Mesenchymal stem cell (in vitro differentiated cells and primary cell): ENCODE measurements around the gene DACH2.
A peak's percentile ranks its signal among the peaks of the same experiment; 100 is the strongest.

Source experiments
- DNase-seq: peaks from one replicate; pipeline ENCODE4 v3.0.0-alpha.2; 2013
- H2AFZ ChIP-seq: one replicate; pipeline ENCODE4 v1.6.1; 2013; ENCODE audit warnings: low read depth, mild to moderate bottlenecking, control low read depth, inconsistent platforms, low read length, moderate library complexity
- H2AK5ac ChIP-seq: 2 replicates; pipeline ENCODE4 v1.6.1; 2013; ENCODE audit warnings: low read length, moderate library complexity, mild to moderate bottlenecking, inconsistent platforms; ENCODE audit not compliant: severe bottlenecking
- H2BK120ac ChIP-seq: one replicate; pipeline ENCODE4 v1.6.1; 2013; ENCODE audit warnings: low read depth, mild to moderate bottlenecking, inconsistent platforms, low read length, moderate library complexity
- H2BK12ac ChIP-seq, 2 experiments: one replicate each; pipeline ENCODE4 v1.6.1; 2013; ENCODE audit warnings: inconsistent platforms in 2 of 2, low read length in 2 of 2, mild to moderate bottlenecking in 2 of 2, moderate library complexity in 2 of 2, control low read depth in 1 of 2
- H2BK15ac ChIP-seq: one replicate; pipeline ENCODE4 v1.6.1; 2013; ENCODE audit warnings: mild to moderate bottlenecking, low read depth, inconsistent platforms; ENCODE audit not compliant: poor library complexity, severe bottlenecking
- H2BK5ac ChIP-seq: 2 replicates; pipeline ENCODE4 v1.6.1; 2013; ENCODE audit warnings: low read depth, mild to moderate bottlenecking, low read length, control low read depth, inconsistent platforms; ENCODE audit not compliant: poor library complexity, severe bottlenecking
- H3K14ac ChIP-seq, 2 experiments: one replicate each; pipeline ENCODE4 v1.6.1; 2013; ENCODE audit warnings: inconsistent platforms in 2 of 2, low read length in 2 of 2, control low read depth in 1 of 2, mild to moderate bottlenecking in 1 of 2, moderate library complexity in 1 of 2
- H3K18ac ChIP-seq, 2 experiments: one replicate each; pipeline ENCODE4 v1.6.1; 2013; ENCODE audit warnings: inconsistent platforms in 2 of 2, low read length in 2 of 2, control low read depth in 1 of 2, low read depth in 1 of 2, mild to moderate bottlenecking in 1 of 2
- H3K23ac ChIP-seq, 2 experiments: one replicate each; pipeline ENCODE4 v1.6.1; 2013; ENCODE audit warnings: inconsistent platforms in 2 of 2, low read length in 2 of 2, mild to moderate bottlenecking in 2 of 2, moderate library complexity in 2 of 2, control low read depth in 1 of 2
- H3K27ac ChIP-seq: 2 replicates; pipeline ENCODE4 v1.5.1; 2013; ENCODE audit warnings: mild to moderate bottlenecking, moderate library complexity, low read length, control low read depth, inconsistent platforms; ENCODE audit not compliant: poor library complexity, severe bottlenecking
- H3K27me3 ChIP-seq, 2 experiments: 2 replicates each; pipeline versions ENCODE4 v1.6.1 to v1.7.0; 2013; ENCODE audit warnings: low read length in 2 of 2, mild to moderate bottlenecking in 2 of 2, moderate library complexity in 2 of 2, control low read depth in 1 of 2, inconsistent platforms in 1 of 2; ENCODE audit not compliant: control insufficient read depth in 1 of 2, insufficient read depth in 1 of 2
- H3K36me3 ChIP-seq, 2 experiments: 2 replicates each; pipeline versions ENCODE4 v1.6.1 to v1.7.0; 2013; ENCODE audit warnings: low read length in 2 of 2, control low read depth in 1 of 2, inconsistent platforms in 1 of 2, low read depth in 1 of 2, mild to moderate bottlenecking in 1 of 2; ENCODE audit not compliant: insufficient read depth in 2 of 2, control insufficient read depth in 1 of 2
- H3K4ac ChIP-seq, 2 experiments: one replicate each; pipeline ENCODE4 v1.6.1; 2013; ENCODE audit warnings: inconsistent platforms in 2 of 2, low read length in 2 of 2, mild to moderate bottlenecking in 2 of 2, moderate library complexity in 2 of 2, control low read depth in 1 of 2, low read depth in 1 of 2
- H3K4me1 ChIP-seq: 2 replicates; pipeline ENCODE4 v1.6.1; 2013; ENCODE audit warnings: low read depth, low read length, control low read depth; ENCODE audit not compliant: control insufficient read depth, insufficient read depth
- H3K4me2 ChIP-seq: 2 replicates; pipeline ENCODE4 v1.6.1; 2013; ENCODE audit warnings: low read length, mild to moderate bottlenecking, inconsistent platforms; ENCODE audit not compliant: poor library complexity, severe bottlenecking
- H3K4me3 ChIP-seq, 2 experiments: 2 replicates each; pipeline versions ENCODE4 v1.5.1 to v1.7.0; 2013; ENCODE audit warnings: low read length in 2 of 2, mild to moderate bottlenecking in 2 of 2, control low read depth in 1 of 2, low read depth in 1 of 2; ENCODE audit not compliant: insufficient read depth in 1 of 2
- H3K79me1 ChIP-seq: replicated peaks from 2 replicates; pipeline ENCODE4 v1.6.1; 2013; ENCODE audit warnings: mild to moderate bottlenecking, control low read depth, low read length, inconsistent platforms; ENCODE audit not compliant: poor library complexity, severe bottlenecking
- H3K9ac ChIP-seq: 2 replicates; pipeline ENCODE4 v1.7.0; 2013; ENCODE audit warnings: mild to moderate bottlenecking, low read length, moderate library complexity
- H3K9me3 ChIP-seq: 2 replicates; pipeline ENCODE4 v1.7.0; 2013; ENCODE audit warnings: mild to moderate bottlenecking, low read length; ENCODE audit not compliant: control insufficient read depth
- H4K8ac ChIP-seq: one replicate; pipeline ENCODE4 v1.6.1; 2013; ENCODE audit warnings: inconsistent platforms, mild to moderate bottlenecking, low read length, moderate library complexity
- H4K91ac ChIP-seq: one replicate; pipeline ENCODE4 v1.6.1; 2013; ENCODE audit warnings: mild to moderate bottlenecking, low read length, inconsistent platforms
- WGBS: methylation state at CpG from one replicate; pipeline ENCODE4 v1.1.7; 2013; ENCODE audit warnings: mixed read lengths; 5-methylcytosine and 5-hydroxymethylcytosine counted together

DACH2 gene

DNA sequence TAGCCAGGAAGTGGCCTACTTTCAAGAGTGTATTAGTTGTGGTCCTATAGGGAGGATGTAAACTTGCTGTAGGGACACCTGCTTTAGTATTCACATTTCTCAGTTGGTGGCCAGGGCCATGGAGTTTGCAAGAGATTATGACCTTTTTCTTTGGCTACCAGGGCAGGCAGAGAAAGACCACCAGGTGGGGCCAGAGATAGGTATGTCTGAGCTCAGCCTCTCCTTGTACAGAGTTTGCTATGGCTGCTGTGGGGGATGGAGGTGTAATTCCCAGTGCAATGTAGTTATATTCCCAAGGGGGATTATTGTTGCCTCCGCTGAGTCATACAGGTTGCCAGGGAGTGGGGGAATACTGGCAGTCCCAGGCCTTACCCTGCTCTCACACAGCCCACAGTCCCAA is 26.3 kb upstream of the DACH2 start:
- Histone ChIP-seq H2AK5ac (no peak overlapping the region), H3K27me3 (no peaks in the 10 kb centered on the region), H3K36me3 (no peaks in the 10 kb centered on the region), H3K4me2 (no peak overlapping the region), H2BK5ac (no peak overlapping the region), H3K14ac (no peak overlapping the region), H3K4me1 (no peaks in the 10 kb centered on the region), H3K9me3 (peaks cover 35% of the 10 kb centered on the region), H3K23ac (no peak overlapping the region), H3K4me3 (no peak overlapping the region), H3K27ac (no peak overlapping the region), H2BK12ac (no peak overlapping the region), H2BK15ac (no peak overlapping the region), H3K9ac (no peak overlapping the region), H4K91ac (no peak overlapping the region), H2AFZ (no peak overlapping the region), H3K18ac (no peak overlapping the region), H3K4ac (no peak overlapping the region), H2BK120ac (no peak overlapping the region), H3K79me1 (no peaks in the 10 kb centered on the region), H4K8ac (no peak overlapping the region)
- DNase-seq: no peak
- WGBS: 100% methylated on average over 1 of the region's 1 CpG

DNA sequence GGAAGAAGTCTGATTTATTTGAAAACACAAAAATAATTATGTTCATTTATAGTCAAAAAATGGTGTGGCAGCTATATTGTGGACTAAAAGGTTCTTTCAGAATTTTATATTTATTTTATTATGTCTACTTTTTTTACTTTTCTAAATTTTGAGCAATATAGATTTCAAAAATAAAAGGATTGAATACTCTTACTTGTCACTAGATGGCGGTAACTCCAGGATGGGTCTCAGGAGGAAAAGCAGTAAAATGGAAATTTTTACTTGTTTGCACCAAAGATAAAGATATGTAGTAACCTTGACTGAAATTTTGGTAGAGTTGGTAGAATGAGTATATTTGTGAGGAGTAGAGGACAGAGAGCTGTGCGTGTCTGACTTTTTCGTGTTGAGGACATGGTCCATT is 14.5 kb upstream of the DACH2 start:
- no peak overlapping the region for H2AK5ac ChIP-seq
- no peaks in the 10 kb centered on the region for H3K4me1 ChIP-seq
- H3K4ac ChIP-seq: no peak overlapping the region
- H3K27me3 ChIP-seq: no peaks in the 10 kb centered on the region
- H4K8ac ChIP-seq: no peak overlapping the region
- DNase-seq: peak; percentile 6
- H2AFZ ChIP-seq: no peak overlapping the region
- H3K4me3 ChIP-seq: no peak overlapping the region
- no peak overlapping the region for H3K23ac ChIP-seq
- no peak overlapping the region for H3K18ac ChIP-seq
- no peaks in the 10 kb centered on the region for H3K79me1 ChIP-seq
- WGBS: 0% methylated on average over 1 of the region's 3 CpGs
- H2BK5ac ChIP-seq: no peak overlapping the region
- no peak overlapping the region for H3K4me2 ChIP-seq
- H2BK15ac ChIP-seq: no peak overlapping the region
- H3K14ac ChIP-seq: no peak overlapping the region
- H3K9ac ChIP-seq: no peak overlapping the region
- H2BK12ac ChIP-seq: no peak overlapping the region
- no peaks in the 10 kb centered on the region for H3K9me3 ChIP-seq
- H3K36me3 ChIP-seq: no peaks in the 10 kb centered on the region
- H3K27ac ChIP-seq: no peak overlapping the region
- H2BK120ac ChIP-seq: no peak overlapping the region
- no peak overlapping the region for H4K91ac ChIP-seq

DNA sequence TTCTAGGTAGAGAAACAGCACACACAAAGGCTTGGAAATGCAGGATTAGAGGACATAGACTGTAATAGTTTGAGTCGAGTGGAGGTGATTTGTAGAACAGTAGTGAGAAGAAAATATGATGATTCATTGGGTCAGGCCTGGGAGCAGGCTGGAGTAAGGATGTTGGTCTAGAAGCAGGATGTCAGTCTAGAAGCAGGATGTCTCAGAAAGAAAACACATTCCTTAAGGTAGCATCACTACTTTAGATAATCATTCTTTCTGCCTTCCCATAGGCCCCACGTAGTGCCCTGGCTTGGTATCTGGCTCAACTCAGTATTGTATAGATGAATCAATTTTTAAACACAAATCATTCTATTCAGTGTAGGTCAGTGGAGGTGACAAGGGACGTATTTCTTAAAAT is 11.2 kb upstream of the DACH2 start:
- no peaks in the 10 kb centered on the region for H3K4me1 ChIP-seq
- DNase-seq: no peak
- H3K23ac ChIP-seq: no peak overlapping the region
- no peaks in the 10 kb centered on the region for H3K9me3 ChIP-seq
- H4K8ac ChIP-seq: no peak overlapping the region
- 57% methylated on average over 1 of the region's 3 CpGs for WGBS
- no peaks in the 10 kb centered on the region for H3K27me3 ChIP-seq
- no peak overlapping the region for H2BK5ac ChIP-seq
- no peak overlapping the region for H2BK12ac ChIP-seq
- no peaks in the 10 kb centered on the region for H3K79me1 ChIP-seq
- no peak overlapping the region for H2AFZ ChIP-seq
- no peak overlapping the region for H4K91ac ChIP-seq
- no peak overlapping the region for H3K18ac ChIP-seq
- no peak overlapping the region for H3K9ac ChIP-seq
- no peak overlapping the region for H3K14ac ChIP-seq
- no peaks in the 10 kb centered on the region for H3K36me3 ChIP-seq
- H2BK120ac ChIP-seq: no peak overlapping the region
- H3K4ac ChIP-seq: no peak overlapping the region
- H2AK5ac ChIP-seq: no peak overlapping the region
- no peak overlapping the region for H3K4me2 ChIP-seq
- no peak overlapping the region for H3K4me3 ChIP-seq
- H3K27ac ChIP-seq: no peak overlapping the region
- no peak overlapping the region for H2BK15ac ChIP-seq

DNA sequence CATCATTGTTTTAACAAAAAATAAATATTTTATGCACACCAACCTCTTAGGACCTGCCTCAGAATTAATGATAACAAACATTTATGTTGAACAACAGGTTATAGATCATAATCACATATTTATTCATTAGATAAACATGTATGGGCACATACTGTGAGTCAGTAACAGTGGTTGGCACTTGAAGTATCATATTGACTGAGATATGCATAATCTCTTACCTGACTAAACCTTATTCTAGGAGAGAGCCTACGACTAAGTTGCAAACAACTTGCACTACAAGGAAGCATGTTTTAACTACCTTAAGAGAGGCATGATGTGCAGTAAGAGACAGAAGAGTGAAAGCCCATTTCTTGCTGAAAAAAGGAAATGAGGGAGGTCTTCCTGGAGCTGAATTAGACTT is 6.5 kb upstream of the DACH2 start:
- Histone ChIP-seq H2BK120ac (no peak overlapping the region), H4K8ac (no peak overlapping the region), H3K4me1 (no peaks in the 10 kb centered on the region), H2BK5ac (no peak overlapping the region), H2BK12ac (no peak overlapping the region), H3K4me2 (no peak overlapping the region), H3K36me3 (no peaks in the 10 kb centered on the region), H2AFZ (no peak overlapping the region), H3K9me3 (no peaks in the 10 kb centered on the region), H3K4me3 (no peak overlapping the region), H4K91ac (no peak overlapping the region), H3K14ac (no peak overlapping the region), H3K79me1 (no peaks in the 10 kb centered on the region), H3K23ac (no peak overlapping the region), H3K27me3 (peaks cover 0 to 4% of the 10 kb centered on the region in 2 experiments), H2AK5ac (no peak overlapping the region), H3K4ac (no peak overlapping the region), H3K27ac (no peak overlapping the region), H3K18ac (no peak overlapping the region), H2BK15ac (no peak overlapping the region), H3K9ac (no peak overlapping the region)
- no peak for DNase-seq
- WGBS: no CpG with 5 or more reads among the region's 1 CpG
